ENCODE data around the gene NT5DC3.
"Not testable (repeated sequence)": the region's sequence is repeated elsewhere in the genome, so short reads cannot be mapped to it uniquely, and the experiment has no call there.

NT5DC3 gene

DNA sequence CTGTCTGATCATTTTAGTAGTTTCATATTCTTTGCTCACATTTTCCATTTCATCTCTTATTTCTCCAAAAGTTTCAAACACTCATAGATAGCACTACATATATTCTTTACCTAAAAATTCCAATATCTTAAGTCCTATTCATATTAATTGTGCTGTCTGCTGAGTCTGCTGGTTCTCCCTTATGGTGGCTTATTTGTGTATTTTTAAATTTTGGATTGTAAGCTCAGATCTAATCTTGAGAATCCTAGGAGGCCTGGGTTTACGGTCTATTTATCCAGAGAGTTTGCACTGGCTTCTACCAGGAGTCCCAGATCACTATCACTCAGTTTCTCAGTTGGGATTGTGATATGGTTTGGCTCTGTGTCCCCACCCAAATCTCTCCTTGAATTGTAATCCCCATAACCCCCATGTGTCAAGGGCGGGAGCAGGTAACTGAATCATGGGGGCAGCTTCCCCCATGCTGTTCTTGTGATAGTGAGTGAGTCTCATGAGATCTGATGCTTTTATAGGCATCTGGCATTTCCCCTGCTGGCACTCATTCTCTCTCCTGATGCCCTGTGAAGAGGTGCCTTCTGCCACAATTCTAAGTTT, 10.2 kb downstream of the NT5DC3 start:
- DNase-seq: no peak

DNA sequence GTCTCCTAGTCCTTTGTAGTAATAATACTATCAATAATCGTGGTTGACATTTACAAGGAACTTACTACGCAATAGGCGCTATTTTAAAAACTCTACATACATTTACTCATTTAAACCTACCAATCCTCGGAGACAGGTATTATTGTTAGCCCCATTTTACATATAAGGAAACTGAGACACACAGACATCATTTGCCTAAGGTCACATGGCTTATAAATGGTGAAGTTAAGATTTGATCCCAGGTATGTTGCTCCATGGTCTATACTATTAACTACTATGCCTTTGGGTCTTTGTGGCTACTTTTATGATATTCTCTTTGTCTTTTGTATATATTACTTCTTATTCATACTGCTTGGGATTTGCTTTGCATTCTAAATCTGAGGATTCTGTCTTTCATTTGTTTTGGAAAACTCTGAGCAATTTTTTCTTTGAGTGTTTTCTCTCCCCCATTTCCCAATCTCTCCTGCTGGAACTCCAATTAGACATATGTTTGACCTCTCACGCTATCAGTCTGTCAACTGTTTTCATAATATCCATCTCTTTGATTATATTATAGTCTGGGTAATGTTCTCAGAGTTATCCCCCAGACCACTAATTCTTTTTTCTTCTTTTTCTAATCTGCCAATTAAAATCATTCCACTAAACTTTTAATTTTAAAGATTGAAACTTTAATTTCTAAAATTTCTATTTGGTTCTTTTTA, 10.9 kb downstream of the NT5DC3 start:
- no peak for DNase-seq

GRCh38 chr12:103829092-103829491, 11.9 kb downstream of the NT5DC3 start:
- DNase-seq: no peak

- no peak for DNase-seq
Measured at GRCh38 chr12:103827911-103828391, 13.1 kb downstream of the NT5DC3 start.

DNA sequence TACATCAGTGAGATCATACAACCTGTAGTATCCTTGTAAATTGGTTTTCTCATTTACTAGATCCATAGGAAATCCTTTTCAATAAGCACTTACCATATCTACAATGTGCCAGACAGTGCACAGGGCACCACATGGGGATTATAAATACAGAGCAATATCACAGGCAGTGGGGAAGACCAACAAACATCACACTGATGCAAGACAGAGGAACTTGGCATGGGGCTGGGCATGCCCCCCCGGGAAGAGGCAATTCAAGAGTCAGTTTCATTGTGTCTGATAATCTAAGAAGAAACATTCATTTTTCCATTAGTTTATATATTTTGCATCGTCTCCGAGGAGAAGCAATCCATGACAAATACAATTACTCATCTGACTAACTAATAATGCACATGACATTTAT, 16.2 kb downstream of the NT5DC3 start:
- DNase-seq: no peak

GRCh38 chr12:103824290-103824689, 16.7 kb downstream of the NT5DC3 start:
- DNase-seq: no peak

- DNase-seq: no peak
Measured at GRCh38 chr12:103823871-103824270, 17.2 kb downstream of the NT5DC3 start.

DNA sequence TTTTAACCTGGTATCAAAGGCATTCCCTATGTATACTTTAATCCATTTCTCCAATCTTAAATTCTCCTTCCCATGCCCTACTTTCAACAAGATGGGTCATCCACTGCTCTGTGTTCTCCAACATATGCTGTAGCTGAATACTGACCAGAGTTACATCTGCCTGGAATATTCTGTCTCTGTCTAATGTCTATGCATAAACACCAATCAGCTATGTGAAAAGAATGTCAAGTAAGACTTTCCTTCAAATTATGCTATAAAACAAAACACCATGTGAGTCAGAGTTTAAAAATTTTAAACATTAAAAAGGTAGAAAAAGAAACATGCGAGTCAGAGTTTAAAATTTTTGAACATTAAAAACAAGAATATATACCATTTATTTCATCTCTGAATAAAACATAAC, 19.3 kb downstream of the NT5DC3 start:
- no peak for DNase-seq

DNA sequence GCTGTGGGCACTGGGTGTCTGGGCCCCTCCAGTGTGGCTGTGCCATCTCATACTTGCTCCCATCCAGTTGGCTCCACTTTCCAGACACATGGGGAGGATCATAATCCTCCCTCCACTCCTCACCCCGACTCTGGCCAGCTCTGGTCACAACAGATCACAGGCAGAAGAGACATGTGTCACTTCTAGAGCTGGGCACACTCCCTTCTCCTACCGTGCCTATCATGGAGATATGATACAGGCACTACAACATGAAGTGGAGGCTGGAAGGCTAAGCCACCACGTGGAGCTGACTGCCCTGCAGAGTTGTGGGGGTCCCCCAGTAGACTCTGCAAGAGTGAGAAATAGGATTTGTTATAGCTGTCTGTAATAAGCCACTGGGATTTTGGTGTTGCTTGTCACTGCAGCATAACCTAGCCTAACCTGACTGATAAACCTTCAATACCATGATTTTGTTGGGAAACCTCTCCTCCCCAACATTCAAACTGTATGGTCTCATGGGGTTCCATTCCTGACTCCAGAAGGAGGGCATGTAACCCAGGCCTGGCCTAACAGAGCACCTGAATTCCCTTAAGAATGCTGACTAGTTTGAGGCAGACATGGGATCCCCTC, 20.0 kb downstream of the NT5DC3 start:
- no peak for DNase-seq

GRCh38 chr12:103820361-103820760, 20.7 kb downstream of the NT5DC3 start:
- no peak for DNase-seq

- no peak for DNase-seq
Measured at GRCh38 chr12:103819892-103820291, 21.1 kb downstream of the NT5DC3 start.

- no peak for DNase-seq
Measured at GRCh38 chr12:103819312-103819711, 21.7 kb downstream of the NT5DC3 start.

DNA sequence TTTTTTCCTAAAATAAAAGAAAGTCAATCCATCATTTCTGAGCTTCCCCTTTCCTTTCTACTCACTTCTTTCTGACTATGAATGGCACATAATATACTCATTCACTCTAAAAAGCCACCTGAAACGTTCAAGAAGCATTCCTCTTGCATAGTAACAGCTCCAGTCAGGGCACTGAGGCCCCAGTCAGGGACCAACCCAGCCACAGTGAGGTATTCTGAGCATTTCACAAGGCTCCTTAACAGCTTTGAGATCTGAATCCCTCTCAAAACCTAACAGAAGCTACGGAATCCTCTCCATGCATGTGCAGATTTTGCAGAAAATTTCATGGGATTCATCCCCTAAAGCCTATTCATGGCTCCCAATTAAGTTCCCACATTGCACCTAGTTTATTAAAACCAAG, 23.2 kb downstream of the NT5DC3 start:
- DNase-seq: no peak

GRCh38 chr12:103816663-103817062, 24.4 kb downstream of the NT5DC3 start:
- DNase-seq: no peak

DNA sequence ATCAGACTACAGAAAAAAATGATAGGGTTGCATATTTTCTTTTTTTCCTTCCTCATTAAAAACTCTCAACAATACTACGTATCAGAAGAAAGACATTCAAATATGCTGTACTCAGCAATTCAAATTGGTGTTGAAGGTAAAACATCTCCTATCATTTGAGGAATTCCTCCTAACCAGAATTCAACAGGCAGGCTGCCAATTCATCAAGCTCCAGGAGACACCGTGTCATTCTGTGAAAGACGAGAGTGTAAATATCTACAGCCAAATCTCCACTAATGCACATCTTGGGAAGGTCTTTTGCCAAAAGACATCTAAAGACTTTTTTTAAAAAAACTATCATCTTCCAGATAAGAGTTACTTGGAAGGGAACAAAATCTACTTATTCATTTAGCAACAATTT, 26.6 kb downstream of the NT5DC3 start:
- DNase-seq: no peak

- no peak for DNase-seq
Measured at GRCh38 chr12:103813949-103814348, 27.1 kb downstream of the NT5DC3 start.

DNA sequence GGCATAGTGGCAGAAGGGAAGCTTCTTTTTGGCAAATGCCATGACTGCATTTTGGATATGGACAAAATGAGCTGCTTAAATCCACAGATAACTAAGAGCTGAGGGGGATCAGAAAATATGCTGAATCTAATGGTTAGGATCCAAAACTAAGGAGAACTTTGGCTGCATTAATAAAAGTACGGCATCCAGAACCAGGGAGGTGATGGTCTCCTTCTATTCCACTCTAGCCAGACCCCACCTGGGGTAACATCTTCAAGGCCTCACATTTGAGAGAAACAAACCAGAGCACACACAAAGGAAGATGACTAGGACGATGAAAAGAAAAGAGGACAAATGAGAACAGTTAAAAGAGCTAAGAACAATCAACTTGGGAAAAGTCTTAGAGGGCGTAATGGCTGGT, 27.6 kb downstream of the NT5DC3 start:
- no peak for DNase-seq

DNA sequence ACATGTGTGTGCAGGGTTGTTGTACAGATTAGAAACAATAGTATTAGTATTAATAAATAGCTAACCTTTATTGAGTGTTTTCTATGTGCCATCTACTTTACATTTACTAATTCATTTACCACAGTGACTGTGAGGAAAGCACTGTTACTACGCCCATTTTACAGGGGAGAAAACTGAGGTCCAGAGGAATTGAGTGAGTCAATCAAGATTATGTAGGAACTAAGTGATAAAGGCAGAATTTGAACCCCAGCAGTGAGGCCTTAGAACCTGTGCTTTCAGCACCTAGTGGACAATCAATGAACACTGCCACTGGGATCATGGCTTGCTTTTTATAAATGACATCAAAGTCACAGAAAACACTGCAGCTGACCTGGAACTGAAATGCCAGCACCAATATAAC, 28.2 kb downstream of the NT5DC3 start:
- no peak for DNase-seq

DNA sequence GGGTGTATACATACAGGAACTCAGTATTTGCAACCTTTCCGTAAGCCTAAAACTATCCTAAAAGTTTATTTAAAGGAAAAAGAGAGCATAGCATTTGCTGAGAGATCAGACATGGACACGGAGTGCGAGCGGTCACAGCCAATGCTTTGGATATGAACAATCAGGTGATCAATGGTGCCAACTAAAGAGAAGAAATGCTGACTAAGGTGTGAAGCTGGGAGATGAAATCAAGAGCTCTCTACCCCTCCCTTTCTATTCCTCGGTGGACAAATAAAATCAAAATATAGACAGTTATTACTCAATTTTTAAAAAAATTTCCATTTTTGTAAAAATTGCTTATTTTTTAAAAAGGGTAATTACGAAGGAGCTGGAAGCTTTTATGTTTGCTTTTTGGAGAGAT, 29.2 kb downstream of the NT5DC3 start:
- DNase-seq: no peak

DNA sequence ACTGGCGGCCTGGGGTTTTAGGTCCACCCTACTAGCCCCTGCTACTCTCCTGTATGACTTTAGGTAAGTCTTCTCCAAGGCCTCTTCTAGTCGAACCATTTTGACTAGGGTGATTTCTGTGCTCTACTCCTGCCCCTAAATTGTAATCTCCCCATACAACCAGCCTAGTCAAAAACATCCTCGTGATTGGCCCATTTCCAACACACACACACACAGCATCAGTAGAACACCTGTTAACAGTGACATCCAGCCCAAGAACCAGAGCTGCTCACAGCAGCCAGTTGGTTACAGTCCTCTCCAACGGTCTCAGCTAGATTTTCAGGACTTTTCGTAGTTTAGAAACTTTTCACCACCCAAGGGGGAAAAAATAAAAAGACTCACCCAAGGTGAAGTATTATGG, 30.9 kb downstream of the NT5DC3 start:
- DNase-seq: no peak

GRCh38 chr12:103809639-103810038, 31.4 kb downstream of the NT5DC3 start:
- not testable (repeated sequence) for DNase-seq

GRCh38 chr12:103809154-103809553, 31.9 kb downstream of the NT5DC3 start:
- DNase-seq: no peak

GRCh38 chr12:103808239-103808880, 32.7 kb downstream of the NT5DC3 start:
- DNase-seq: no peak

All from activated effector memory CD4-positive, alpha-beta T cell treated with anti-CD3 and anti-CD28 coated beads, Interleukin-2, amount 50 U/mL, for 16 hours (primary cell).